Stimulated activated CD4-positive, alpha-beta T cell treated with anti-CD3 and anti-CD28 coated beads, Interleukin-12 subunit alpha, Interleukin-12 subunit beta, amount 100 ng/mL, for 48 hours (primary cell): ENCODE measurements around the gene ROBO1.

Source experiments
- DNase-seq, 3 donors: peaks; one replicate each; pipeline ENCODE4 v3.0.0-alpha.2; 2020; ENCODE audit warnings: low read depth in 2 of 3, low spot score in 1 of 3

Gene ROBO1

DNA sequence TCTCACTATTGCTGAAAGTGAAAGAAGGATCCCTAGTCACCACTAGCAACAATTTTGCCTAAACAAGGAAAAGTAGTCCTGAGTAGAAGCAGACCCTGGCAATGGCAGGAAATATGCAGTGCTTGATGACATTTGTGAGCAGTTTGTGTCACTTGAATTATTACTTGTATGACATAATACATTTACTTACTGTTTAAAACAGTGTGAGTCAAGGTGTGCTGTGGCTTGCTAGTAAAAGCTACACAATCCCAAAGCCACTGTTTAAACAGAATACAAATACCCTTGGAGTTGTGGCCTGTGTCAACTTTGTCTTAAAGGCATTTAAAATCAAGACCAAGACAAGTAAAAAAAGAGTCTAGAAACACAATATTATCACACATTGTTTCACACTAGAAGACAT is 775.4 kb downstream of the ROBO1 start:
- DNase-seq: no peak

DNA sequence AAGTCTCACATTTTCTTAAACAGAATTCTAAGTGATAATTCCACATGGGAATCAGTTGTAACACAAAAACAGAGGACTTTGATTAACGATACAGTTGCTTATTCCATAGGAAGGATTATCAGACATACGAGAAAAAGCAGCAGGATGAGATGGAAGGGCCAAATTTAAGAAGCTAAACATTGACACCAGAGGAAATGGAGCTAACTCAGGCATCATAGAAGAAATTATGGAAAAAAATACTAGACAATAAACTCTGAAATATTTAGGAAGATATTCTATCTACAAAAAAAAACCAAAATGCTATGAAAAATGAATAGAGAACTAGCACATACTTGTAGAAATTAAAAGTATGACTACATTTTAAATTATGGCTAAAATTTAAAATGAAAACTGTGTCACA is 776.1 kb downstream of the ROBO1 start:
- no peak for DNase-seq

- no peak for DNase-seq
These were observed 777.6 kb downstream of the ROBO1 start for GRCh38 chr3:78990156-78990555.

DNA sequence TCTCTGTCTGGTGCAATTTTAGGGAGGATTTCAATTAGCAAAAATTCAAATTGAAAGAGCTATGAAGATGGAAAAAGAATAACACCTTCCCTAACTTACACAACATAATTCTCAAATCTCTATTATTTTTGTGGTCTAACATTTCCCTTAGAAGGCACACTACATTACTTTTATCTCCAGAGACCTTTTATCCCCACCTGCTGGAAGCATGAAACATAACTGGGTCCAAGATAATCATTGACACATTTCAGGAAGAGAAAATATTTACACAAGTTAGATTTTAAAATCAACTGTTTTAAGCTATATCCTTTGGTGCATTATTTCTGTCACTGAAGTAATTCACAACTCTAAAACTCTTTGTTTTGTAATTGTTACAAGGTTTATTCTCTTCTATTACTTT is 779.5 kb downstream of the ROBO1 start:
- no peak for DNase-seq

- DNase-seq: no peak
These were observed 781.2 kb downstream of the ROBO1 start for GRCh38 chr3:78986416-78987101.

DNA sequence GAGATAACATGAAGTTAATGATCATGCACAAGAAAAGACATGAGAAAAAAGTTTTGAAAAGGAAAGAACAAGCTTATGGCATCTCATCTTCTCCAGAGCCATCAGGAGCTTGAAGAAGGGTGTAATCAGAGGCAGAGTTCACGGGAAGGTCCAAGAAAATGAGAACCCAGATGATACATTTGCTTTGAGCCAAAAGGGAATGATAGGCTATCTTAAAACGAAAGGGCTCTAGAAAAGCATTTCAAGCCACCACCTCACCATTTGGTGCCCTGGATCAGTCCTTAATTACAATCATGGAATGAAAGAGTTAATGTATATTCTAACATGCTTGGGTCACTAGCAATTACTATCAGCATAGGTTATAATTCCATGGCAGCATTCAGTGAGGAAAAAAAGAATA is 781.8 kb downstream of the ROBO1 start:
- no peak for DNase-seq

DNA sequence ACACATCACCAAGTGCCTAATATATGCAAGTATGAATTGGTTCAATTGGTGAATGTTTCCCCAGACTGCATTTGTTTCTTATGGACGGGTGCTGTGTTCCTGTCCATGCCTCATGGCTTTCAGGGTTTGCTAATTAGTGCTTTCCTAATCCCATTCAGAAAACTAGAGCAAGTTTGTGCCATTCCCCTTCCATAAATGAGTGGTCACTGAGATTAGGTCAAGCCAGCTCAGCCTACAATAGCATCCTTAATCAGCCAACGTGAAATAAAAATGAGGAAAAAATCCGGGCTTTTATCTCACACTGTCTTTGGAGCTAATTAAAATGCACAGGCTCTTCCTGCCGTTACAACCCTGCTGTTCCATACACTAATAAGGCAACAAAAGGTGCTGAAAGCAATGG is 788.8 kb downstream of the ROBO1 start:
- no peak for DNase-seq

- DNase-seq: no peak
These were observed 789.8 kb downstream of the ROBO1 start for GRCh38 chr3:78978037-78978436.

DNA sequence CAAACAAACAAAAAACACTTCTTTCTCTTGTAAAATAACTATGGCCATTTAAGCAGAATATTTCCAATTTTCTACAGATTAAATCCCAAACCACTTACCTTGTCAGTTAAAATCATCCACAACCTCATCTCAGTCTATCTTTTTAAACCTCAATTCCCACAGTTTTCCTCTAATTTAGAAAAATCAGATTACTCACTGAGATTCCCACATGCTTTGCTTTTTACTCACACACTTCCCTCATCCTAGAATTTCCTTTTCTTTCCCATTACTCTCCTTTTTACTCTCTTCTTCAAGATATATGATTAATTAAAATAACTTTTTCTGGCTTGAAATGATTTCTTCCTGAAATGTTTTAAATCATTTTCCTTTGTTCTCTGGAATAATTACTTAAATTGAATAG is 790.7 kb downstream of the ROBO1 start:
- no peak for DNase-seq

DNA sequence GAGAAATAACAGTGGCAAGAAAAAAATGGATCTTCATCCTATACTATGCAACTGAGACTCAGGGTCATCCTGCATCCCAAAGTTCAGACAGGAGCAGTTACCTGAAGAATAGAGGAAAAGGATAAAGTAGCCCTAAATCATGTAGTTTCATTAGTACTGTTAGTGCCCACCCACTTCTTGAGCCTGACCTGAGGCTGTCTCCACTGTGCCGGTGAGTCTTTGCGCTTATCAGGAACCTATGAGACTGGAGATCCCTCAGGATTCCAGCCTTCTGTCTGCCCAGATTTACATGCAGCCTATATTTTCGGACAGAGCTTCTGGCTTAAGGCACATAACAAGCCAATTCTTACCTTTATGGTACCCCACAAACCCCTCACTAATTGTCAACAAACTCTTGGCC is 791.6 kb downstream of the ROBO1 start:
- no peak for DNase-seq

DNA sequence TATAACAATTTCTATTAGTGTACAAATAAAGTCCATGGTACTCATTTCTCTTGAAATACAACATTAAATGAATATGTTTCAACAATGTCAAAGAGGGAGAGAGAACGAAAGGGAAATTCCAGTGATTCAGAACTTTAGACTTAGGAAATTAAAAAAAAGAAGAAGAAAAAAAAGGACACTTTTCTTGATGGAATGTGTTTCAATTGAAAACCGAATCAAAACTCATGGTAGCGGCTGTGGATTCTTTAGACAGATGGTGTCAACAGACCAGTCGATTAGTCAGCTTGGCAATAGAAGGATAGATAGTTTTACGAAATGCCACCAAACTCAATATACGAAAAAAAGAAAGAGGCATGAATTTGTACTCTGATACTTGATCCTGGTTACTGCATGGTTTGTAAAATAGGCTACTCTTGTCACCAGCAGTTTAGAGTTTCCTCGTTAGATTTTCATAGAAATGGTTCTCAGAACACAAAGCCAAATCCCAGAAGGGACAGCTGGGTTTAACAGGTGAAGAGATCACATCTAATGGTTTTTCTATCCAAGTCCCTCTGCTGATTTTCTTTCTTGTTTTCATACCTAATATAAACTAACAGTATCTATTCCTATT is 793.5 kb downstream of the ROBO1 start:
- DNase-seq: no peak

DNA sequence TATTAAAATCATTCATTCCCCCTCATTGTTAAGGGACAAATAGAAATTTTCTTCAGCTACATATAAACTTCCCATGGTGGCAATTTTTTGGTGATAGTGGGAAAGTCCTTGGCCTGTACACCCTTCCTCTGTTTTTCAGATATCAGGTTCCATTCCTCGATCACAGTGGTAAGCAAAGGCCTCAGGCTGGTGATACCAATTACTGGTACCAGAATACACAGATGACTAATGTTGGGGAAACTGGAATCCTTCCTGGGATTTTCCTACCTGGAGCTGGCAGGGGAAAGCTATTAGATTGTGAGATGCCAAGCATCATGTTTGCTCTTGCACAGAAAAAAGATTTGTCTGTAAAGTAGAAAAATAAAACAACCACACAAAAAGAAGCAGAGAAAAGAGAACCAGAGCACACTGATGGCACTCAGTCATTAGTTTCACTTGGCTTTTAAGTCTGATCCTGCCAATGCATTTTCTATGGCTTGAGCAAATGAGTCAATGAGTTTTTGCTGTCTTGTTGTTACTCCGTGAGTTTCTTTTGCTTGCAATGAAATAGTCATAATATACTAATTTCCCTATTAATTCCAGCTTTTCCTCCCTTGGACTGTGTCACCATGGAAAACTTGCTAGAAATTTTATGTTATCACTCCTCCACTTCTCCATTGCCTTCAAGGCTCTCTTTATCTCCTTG is 795.0 kb downstream of the ROBO1 start:
- DNase-seq: no peak

- DNase-seq: no peak
These were observed 797.1 kb downstream of the ROBO1 start for GRCh38 chr3:78970656-78971055.

- DNase-seq: no peak
These were observed 798.3 kb downstream of the ROBO1 start for GRCh38 chr3:78969483-78969882.

DNA sequence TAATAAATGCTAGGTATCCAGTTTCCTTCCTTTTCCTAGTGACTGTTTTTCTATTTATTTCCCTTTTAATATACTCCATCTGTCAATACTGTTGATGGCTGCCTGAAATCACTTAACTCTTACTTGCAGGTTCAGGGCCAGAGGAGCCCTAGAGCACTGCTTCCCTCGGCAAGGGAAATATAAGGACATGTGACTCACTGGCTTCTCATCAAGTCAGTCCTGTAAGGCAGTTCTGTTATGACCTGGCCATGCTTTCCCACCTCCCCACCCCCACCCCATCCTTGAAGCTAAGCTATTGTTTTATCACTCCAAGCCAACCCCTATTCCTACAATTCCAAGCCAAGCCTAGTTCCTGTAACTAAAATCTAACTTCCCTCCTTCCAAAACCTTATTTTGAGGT is 800.7 kb downstream of the ROBO1 start:
- DNase-seq: no peak

DNA sequence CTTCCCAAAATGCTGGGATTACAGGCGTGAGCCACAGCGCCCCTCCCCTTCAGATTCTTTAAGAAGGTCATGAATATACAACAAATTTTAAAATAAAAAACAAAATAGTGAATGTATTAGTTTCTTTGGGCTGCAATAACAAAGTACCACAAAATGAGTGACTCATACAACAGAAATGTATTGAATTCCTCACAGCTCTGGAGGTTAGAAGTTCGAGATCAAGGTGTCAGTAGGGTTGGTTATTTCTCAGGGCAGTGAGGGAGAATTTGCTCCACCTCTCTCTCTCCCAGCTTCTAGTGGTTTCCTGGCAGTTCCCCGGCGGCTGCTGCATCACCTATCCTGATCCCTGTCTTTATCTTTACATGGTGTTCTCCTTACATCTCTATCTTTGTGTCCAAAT is 804.0 kb downstream of the ROBO1 start:
- no peak for DNase-seq

DNA sequence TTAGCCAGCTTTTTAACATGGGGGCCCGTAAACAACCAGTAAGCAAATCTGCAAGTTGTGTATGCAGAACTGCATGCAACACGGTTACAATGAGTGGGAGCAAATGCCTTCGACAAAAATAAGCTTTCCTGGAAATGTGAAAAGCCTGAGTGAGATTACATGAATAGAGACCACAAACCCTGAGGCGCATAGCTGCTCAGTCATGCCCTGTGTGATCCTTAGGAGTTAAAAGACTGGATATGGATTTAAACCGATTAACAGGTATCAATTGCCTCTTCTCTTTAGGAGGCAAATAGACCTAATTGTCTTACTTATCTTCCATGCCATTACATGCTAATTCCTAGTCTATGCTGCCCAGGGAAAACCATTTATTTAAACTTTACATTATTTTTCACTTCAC is 810.3 kb downstream of the ROBO1 start:
- no peak for DNase-seq

- no peak for DNase-seq
These were observed 816.4 kb downstream of the ROBO1 start for GRCh38 chr3:78951342-78951945.

DNA sequence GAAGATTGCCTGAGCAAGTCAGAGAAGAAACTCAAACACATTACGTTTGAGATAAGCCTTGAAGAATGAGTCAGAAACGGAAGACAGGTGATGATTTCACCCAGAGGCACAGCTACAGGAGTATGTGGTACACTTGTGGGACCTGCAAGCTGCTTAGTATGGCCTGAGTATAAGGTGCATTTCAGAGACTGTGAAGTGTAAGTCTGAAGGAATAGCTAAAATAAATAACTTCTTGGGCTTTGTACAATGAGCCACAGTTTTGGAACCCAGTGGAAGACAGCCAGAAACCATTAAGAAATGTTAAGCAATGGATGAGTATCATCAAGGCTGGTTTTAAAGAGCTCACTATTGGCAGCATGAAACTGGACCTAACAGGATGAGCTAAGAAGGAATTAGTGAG is 826.2 kb downstream of the ROBO1 start:
- DNase-seq: no peak

DNA sequence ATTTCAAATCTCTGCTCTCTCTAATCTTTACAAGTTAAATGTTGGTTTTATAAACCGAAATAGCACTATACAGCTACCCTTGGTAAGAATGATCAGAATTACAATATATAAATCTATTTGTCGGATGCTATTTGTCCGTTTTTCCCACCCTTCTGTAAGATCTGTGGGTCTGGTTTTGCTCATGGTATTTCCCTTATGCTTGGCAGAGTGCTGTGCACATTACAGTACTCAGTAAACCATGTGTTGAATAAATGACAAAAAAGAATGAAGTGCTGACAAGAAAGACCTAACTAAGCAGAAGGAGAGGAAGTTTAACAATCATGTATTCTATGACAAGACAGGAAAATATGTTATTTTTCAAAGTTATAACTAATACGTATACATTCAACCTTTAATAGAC is 827.2 kb downstream of the ROBO1 start:
- DNase-seq: no peak

DNA sequence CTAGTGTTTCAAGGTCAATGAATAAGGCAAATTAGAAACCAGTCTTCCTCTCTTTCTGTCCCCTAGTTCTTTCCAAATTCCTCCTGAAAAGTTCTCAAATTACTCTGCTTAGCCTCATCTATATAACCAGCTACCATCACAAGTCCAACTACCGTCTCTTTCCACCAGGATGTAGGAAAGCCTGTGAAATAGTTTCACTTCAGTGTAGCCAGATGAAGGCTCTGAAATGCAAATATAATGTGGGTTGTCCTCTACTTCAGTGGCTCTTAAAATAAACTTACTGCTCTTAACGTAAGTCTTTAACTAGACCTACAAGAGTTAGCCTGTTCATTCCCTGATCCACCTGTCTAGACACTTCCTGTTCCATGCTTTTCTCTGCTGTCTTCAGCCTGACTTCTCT is 827.7 kb downstream of the ROBO1 start:
- no peak for DNase-seq

- DNase-seq: no peak
These were observed 830.3 kb downstream of the ROBO1 start for GRCh38 chr3:78937475-78937874.
